HepG2 (cell line): ENCODE measurements around the gene TACC3. TPM values are rescaled to one million over a fixed set of nuclear protein-coding genes. Genes with fewer than 3 reads are reported as not detected.

Source experiments
- ARNT2 ChIP-seq: sonication (generic); formaldehyde crosslinking; IDR thresholded peaks from 2 replicates; pipeline ENCODE4 v1.8.0; 2022; ENCODE audit warnings: mild to moderate bottlenecking, low read depth, missing genetic modification reagents, moderate library complexity
- CENPX ChIP-seq: sonication (generic); formaldehyde crosslinking; IDR thresholded peaks from 2 replicates; pipeline ENCODE4 v1.9.0; 2021; ENCODE audit warnings: mild to moderate bottlenecking, missing genetic modification reagents, moderate library complexity
- ETV5 ChIP-seq: IDR thresholded peaks from 2 replicates; pipeline ENCODE4 v1.6.1; 2018; ENCODE audit warnings: missing biosample characterization, missing genetic modification reagents, inconsistent platforms, borderline replicate concordance
- FOXO1 ChIP-seq: sonication (generic); formaldehyde crosslinking; IDR thresholded peaks from 2 replicates; pipeline ENCODE4 v1.4.0; 2020; ENCODE audit warnings: missing genetic modification reagents
- MBNL3 ChIP-seq: fragments of 250-450 bp; sonication (Bioruptor Pico); conservative IDR thresholded peaks from 2 replicates; pipeline ENCODE4 v1.8.0; 2022; ENCODE audit warnings: mild to moderate bottlenecking, inconsistent platforms
- PBX3 ChIP-seq: sonication (generic); formaldehyde crosslinking; IDR thresholded peaks from 2 replicates; pipeline ENCODE4 v1.8.1; 2023; ENCODE audit warnings: missing genetic modification reagents, inconsistent platforms, borderline replicate concordance
- SYNCRIP ChIP-seq: fragments of 200-400 bp; formaldehyde crosslinking; IDR thresholded peaks from 2 replicates; pipeline ENCODE4 v1.6.1; 2018; ENCODE audit warnings: mild to moderate bottlenecking, low read depth, low read length; ENCODE audit not compliant: insufficient read depth
- TFDP2 ChIP-seq: sonication (generic); formaldehyde crosslinking; IDR thresholded peaks from 2 replicates; pipeline ENCODE4 v1.4.0; 2020; ENCODE audit warnings: missing genetic modification reagents
- THAP9 ChIP-seq: sonication (generic); formaldehyde crosslinking; IDR thresholded peaks from 2 replicates; pipeline ENCODE4; 2020; ENCODE audit warnings: missing genetic modification reagents, mild to moderate bottlenecking, borderline replicate concordance
- ZBTB14 ChIP-seq: sonication (generic); formaldehyde crosslinking; IDR thresholded peaks from 2 replicates; pipeline ENCODE4 v1.4.0; 2020; ENCODE audit warnings: missing genetic modification reagents
- ZBTB3 ChIP-seq: sonication (generic); formaldehyde crosslinking; IDR thresholded peaks from 2 replicates; pipeline ENCODE4 v1.4.0; 2020; ENCODE audit warnings: low read depth, mild to moderate bottlenecking, moderate library complexity, missing genetic modification reagents, borderline replicate concordance
- ZEB1 ChIP-seq: IDR thresholded peaks from 2 replicates; pipeline ENCODE4 v1.6.1; 2012; ENCODE audit warnings: mild to moderate bottlenecking, low read depth, inconsistent platforms; ENCODE audit not compliant: insufficient replicate concordance
- ZNF180 ChIP-seq: sonication (generic); formaldehyde crosslinking; IDR thresholded peaks from 2 replicates; pipeline ENCODE4 v1.4.0; 2020; ENCODE audit warnings: low read depth, missing genetic modification reagents, borderline replicate concordance
- ZNF326 ChIP-seq: sonication (generic); formaldehyde crosslinking; IDR thresholded peaks from 2 replicates; pipeline ENCODE4 v1.4.0; 2020; ENCODE audit warnings: missing genetic modification reagents, borderline replicate concordance
- ZNF512B ChIP-seq: sonication (generic); formaldehyde crosslinking; IDR thresholded peaks from 2 replicates; pipeline ENCODE4 v1.5.1; 2020; ENCODE audit warnings: missing genetic modification reagents, mild to moderate bottlenecking, borderline replicate concordance
- ZNF563 ChIP-seq: sonication (generic); formaldehyde crosslinking; IDR thresholded peaks from 2 replicates; pipeline ENCODE4 v1.8.0; 2022; ENCODE audit warnings: mild to moderate bottlenecking, moderate library complexity, missing genetic modification reagents
- ZNF792 ChIP-seq: IDR thresholded peaks from 2 replicates; pipeline ENCODE4 v1.6.1; 2016
- ZSCAN31 ChIP-seq: sonication (generic); formaldehyde crosslinking; IDR thresholded peaks from 2 replicates; pipeline ENCODE4 v1.5.0; 2020; ENCODE audit warnings: low read depth, mild to moderate bottlenecking, missing genetic modification reagents
- polyA plus RNA-seq, 8 experiments: library from polyadenylated mRNA; depleted of rRNA in 3 of 8; stranded (reverse) in 7 of 8; unstranded in 1 of 8; fragments of >200 nt; fragmentation: Illumina TruSeq in 4 of 8; extraction: Trizol in 4 of 8; gene quantifications; 2 replicates each; pipeline versions ENCODE4 v1.2.1 to v1.2.3, GENCODE V29; 2011 to 2016; ENCODE audit warnings: low read depth in 4 of 8, missing spikeins in 1 of 8, mixed read lengths in 1 of 8; ENCODE audit not compliant: insufficient read depth in 1 of 8
- total RNA-seq, 5 experiments: library from RNA; depleted of rRNA; stranded (reverse); fragments of >200 nt; fragmentation: Illumina TruSeq; extraction: Trizol; gene quantifications; 2 replicates each; pipeline ENCODE4 v1.2.3, GENCODE V29; 2016; ENCODE audit warnings: low read depth in 1 of 5

The TACC3 gene
- total and polyA plus RNA-seq, 2 of the 13 experiments (the other 11 are each of a cell fraction or from before 2014, with no cell fraction given), result 20.3 to 21.2 TPM

GRCh38 chr4:1750381-1751154 is 29.2 kb downstream of the TACC3 start (continued):
- TF ChIP-seq PBX3 (CRISPR knock-in tag), result no peak
- TF ChIP-seq ZNF563 (CRISPR knock-in tag), result no peak
- TF ChIP-seq ZNF512B (CRISPR knock-in tag), result no peak
- no peak for TF ChIP-seq ETV5 (CRISPR knock-in tag)
- TF ChIP-seq ZBTB3 (CRISPR knock-in tag), result no peak
- TF ChIP-seq THAP9, result no peak
- TF ChIP-seq ZEB1, result no peak
- TF ChIP-seq SYNCRIP, result no peak
- TF ChIP-seq ZNF326 (CRISPR knock-in tag), result 0 out of 2 replicates have a peak, but pooled peaks have one; percentile 6
- no peak for TF ChIP-seq ZNF180 (CRISPR knock-in tag)
- no peak for TF ChIP-seq CENPX
- TF ChIP-seq FOXO1 (CRISPR knock-in tag), result no peak
- TF ChIP-seq ZNF792 (CRISPR knock-in tag), result no peak
- no peak for TF ChIP-seq MBNL3
- TF ChIP-seq TFDP2 (CRISPR knock-in tag), result no peak
- TF ChIP-seq ZSCAN31, result no peak
- TF ChIP-seq ZBTB14, result no peak
- TF ChIP-seq ARNT2 (CRISPR knock-in tag), result no peak
